CD14-positive monocyte (primary cell): ENCODE results near the gene MAML3. TPM values are rescaled to one million over a fixed set of nuclear protein-coding genes. Genes with fewer than 3 reads are reported as not detected.

Experiments used
- DNase-seq, 3 donors: peaks; one replicate each; pipeline ENCODE4 v3.0.0-alpha.2; 2011 to 2022
- H2AFZ ChIP-seq: 2 replicates; pipeline ENCODE4 v1.6.0; 2012; ENCODE audit warnings: mild to moderate bottlenecking, low read depth, low read length, inconsistent platforms; ENCODE audit not compliant: insufficient read depth, poor library complexity, severe bottlenecking
- H3K27ac ChIP-seq, 2 donors: 1 replicate in 1 of 2; 2 replicates in 1 of 2; pipeline ENCODE4 v1.5.1; 2012 to 2013; ENCODE audit warnings: low read length in 2 of 2, control low read depth in 1 of 2, inconsistent platforms in 1 of 2, low read depth in 1 of 2, mild to moderate bottlenecking in 1 of 2
- H3K27me3 ChIP-seq, 2 donors: one replicate each; pipeline versions ENCODE4 v1.6.0 to v1.6.1; 2011 to 2013; ENCODE audit warnings: low read length in 2 of 2; ENCODE audit not compliant: control insufficient read depth in 2 of 2, insufficient read depth in 2 of 2
- H3K36me3 ChIP-seq, 2 donors: replicated peaks in 1 of 2; 1 replicate in 1 of 2; 2 replicates in 1 of 2; pipeline versions ENCODE4 v1.5.1 to v1.6.1; 2012 to 2013; ENCODE audit warnings: low read length in 2 of 2, control low read depth in 1 of 2, inconsistent platforms in 1 of 2, mild to moderate bottlenecking in 1 of 2; ENCODE audit not compliant: insufficient read depth in 2 of 2, control insufficient read depth in 1 of 2
- H3K4me1 ChIP-seq, 2 donors: 1 replicate in 1 of 2; 2 replicates in 1 of 2; pipeline versions ENCODE4 v1.5.1 to v1.6.1; 2012 to 2013; ENCODE audit warnings: low read length in 2 of 2, control low read depth in 1 of 2, inconsistent platforms in 1 of 2, mild to moderate bottlenecking in 1 of 2, moderate library complexity in 1 of 2; ENCODE audit not compliant: insufficient read depth in 2 of 2, control insufficient read depth in 1 of 2
- H3K4me2 ChIP-seq: replicated peaks from 2 replicates; pipeline ENCODE3; 2012; ENCODE audit warnings: low read length, moderate library complexity, mild to moderate bottlenecking; ENCODE audit not compliant: poor library complexity, severe bottlenecking; ENCODE audit errors: extremely low read depth
- H3K4me3 ChIP-seq, 3 experiments: fragments of 200-600 bp in 1 of 3; sonication (generic) in 1 of 3; replicated peaks in 1 of 3; 1 replicate in 2 of 3; 2 replicates in 1 of 3; pipeline ENCODE4 v1.5.1; 2011 to 2013; ENCODE audit warnings: low read length in 3 of 3, mild to moderate bottlenecking in 3 of 3, control low read depth in 2 of 3, low read depth in 2 of 3, inconsistent platforms in 1 of 3, moderate library complexity in 1 of 3
- H3K79me2 ChIP-seq: 2 replicates; pipeline ENCODE4 v1.6.0; 2012; ENCODE audit warnings: mild to moderate bottlenecking, control low read depth, inconsistent platforms, low read length, moderate library complexity; ENCODE audit not compliant: insufficient read depth
- H3K9ac ChIP-seq: 2 replicates; pipeline ENCODE4 v1.6.0; 2017; ENCODE audit warnings: low read length, mild to moderate bottlenecking; ENCODE audit not compliant: insufficient read depth, poor library complexity, severe bottlenecking
- H3K9me3 ChIP-seq, 2 donors: replicated peaks in 1 of 2; 1 replicate in 1 of 2; 2 replicates in 1 of 2; pipeline versions ENCODE4 v1.5.1 to v1.6.1; 2012 to 2013; ENCODE audit warnings: low read length in 2 of 2, control low read depth in 1 of 2; ENCODE audit not compliant: control insufficient read depth in 1 of 2, insufficient read depth in 1 of 2
- H4K20me1 ChIP-seq: 2 replicates; pipeline ENCODE4 v1.6.0; 2012; ENCODE audit warnings: mild to moderate bottlenecking, low read length, control low read depth, moderate library complexity; ENCODE audit not compliant: insufficient read depth
- H3K27ac Mint-ChIP-seq, 7 donors: one replicate each; pipeline ENCODE4 v1.8.0; 2020; ENCODE audit warnings: mild to moderate bottlenecking in 7 of 7, mixed read lengths in 7 of 7, moderate library complexity in 6 of 7, inconsistent platforms in 2 of 7
- H3K27me3 Mint-ChIP-seq, 3 donors: one replicate each; pipeline ENCODE4 v1.8.0; 2021 to 2022; ENCODE audit warnings: low read depth in 3 of 3, mild to moderate bottlenecking in 3 of 3, mixed read lengths in 3 of 3, moderate library complexity in 3 of 3, inconsistent platforms in 1 of 3
- H3K36me3 Mint-ChIP-seq, 2 donors: one replicate each; pipeline ENCODE4 v1.8.0; 2020; ENCODE audit warnings: mixed read lengths in 2 of 2, inconsistent platforms in 1 of 2, mild to moderate bottlenecking in 1 of 2
- H3K4me1 Mint-ChIP-seq: one replicate; pipeline ENCODE4 v1.8.0; 2020; ENCODE audit warnings: mild to moderate bottlenecking, mixed read lengths
- H3K4me3 Mint-ChIP-seq, 2 donors: one replicate each; pipeline ENCODE4 v1.8.0; 2020; ENCODE audit warnings: mild to moderate bottlenecking in 2 of 2, mixed read lengths in 2 of 2, moderate library complexity in 1 of 2
- H3K9me3 Mint-ChIP-seq, 7 donors: one replicate each; pipeline ENCODE4 v1.8.0; 2020 to 2022; ENCODE audit warnings: mixed read lengths in 7 of 7, mild to moderate bottlenecking in 6 of 7, moderate library complexity in 6 of 7, inconsistent platforms in 2 of 7
- CTCF ChIP-seq: fragments of 200-600 bp; IDR thresholded peaks from one replicate; pipeline ENCODE4 v1.8.0; 2022; ENCODE audit warnings: antibody characterized with exemption, mild to moderate bottlenecking
- WGBS: methylation state at CpG from one replicate; pipeline ENCODE4 v1.1.5; 2013; ENCODE audit warnings: missing lambda C conversion rate; ENCODE audit not compliant: insufficient coverage; 5-methylcytosine and 5-hydroxymethylcytosine counted together
- intact Hi-C, 2 donors: fragments of 100-400 bp; cut with micrococcal nuclease; formaldehyde crosslinking; loops; one replicate each; pipeline versions ENCODE4 v1.15.0 to v1.15.1; 2023
- polyA plus RNA-seq, 3 donors: library from polyadenylated mRNA; depleted of rRNA in 1 of 3; unstranded in 2 of 3; stranded (reverse) in 1 of 3; fragments of 300-500 nt in 2 of 3; fragments of >200 nt in 1 of 3; fragmentation: Illumina TruSeq in 2 of 3; gene quantifications; 1 replicate in 2 of 3; 2 replicates in 1 of 3; pipeline ENCODE4 v1.2.3, GENCODE V29; 2012 to 2021

MAML3 gene
- polyA plus RNA-seq, 3 donors, result 1.5 to 6.5 (median 2.3) TPM

GRCh38 chr4:139774759-139775487 is 379.1 kb downstream of the MAML3 start:
- Histone ChIP-seq H3K27me3 (no peaks in the 10 kb centered on the region), H3K79me2 (no peaks in the 10 kb centered on the region), H3K4me3 (no peak overlapping the region), H3K9ac (no peak overlapping the region), H3K27ac (no peak overlapping the region), H2AFZ (no peak overlapping the region), H3K4me1 (no peaks in the 10 kb centered on the region), H3K36me3 (no peaks in the 10 kb centered on the region), H3K9me3 (no peaks in the 10 kb centered on the region), H3K4me2 (no peak overlapping the region), H4K20me1 (peaks cover 10% of the 10 kb centered on the region)
- Mint-ChIP-seq H3K4me3 (no peak overlapping the region), H3K9me3 (no peaks in the 10 kb centered on the region), H3K36me3 (peaks cover 3 to 7% of the 10 kb centered on the region in 2 donors), H3K27ac (no peak overlapping the region), H3K4me1 (no peaks in the 10 kb centered on the region), H3K27me3 (peaks cover 0 to 1% (median 1%) of the 10 kb centered on the region in 3 donors)
- TF ChIP-seq CTCF, result no peak
- no peak for DNase-seq
- intact Hi-C loops, result no loop called here
- 100% methylated on average over 1 of the region's 6 CpGs for WGBS

- H3K27me3 ChIP-seq, result no peaks in the 10 kb centered on the region
- no peak overlapping the region for H3K4me2 ChIP-seq
- Mint-ChIP-seq H3K4me3 (no peak overlapping the region), H3K4me1 (peaks cover 3% of the 10 kb centered on the region), H3K27ac (peak overlapping the region in 1 of 7 donors; percentile 79), H3K9me3 (no peaks in the 10 kb centered on the region), H3K36me3 (peaks cover 3 to 7% of the 10 kb centered on the region in 2 donors), H3K27me3 (peaks cover 1% of the 10 kb centered on the region in 3 donors)
- no peak for TF ChIP-seq CTCF
- intact Hi-C loops, result no loop called here
- H3K9ac ChIP-seq, result no peak overlapping the region
- no peak overlapping the region for H2AFZ ChIP-seq
- H3K36me3 ChIP-seq, result no peaks in the 10 kb centered on the region
- H3K4me1 ChIP-seq, result no peaks in the 10 kb centered on the region
- no peaks in the 10 kb centered on the region for H3K9me3 ChIP-seq
- H4K20me1 ChIP-seq, result peaks cover 10% of the 10 kb centered on the region
- DNase-seq, result no peak
- 98% methylated on average over 4 of the region's 6 CpGs for WGBS
- H3K4me3 ChIP-seq, result no peak overlapping the region
- no peaks in the 10 kb centered on the region for H3K79me2 ChIP-seq
- no peak overlapping the region for H3K27ac ChIP-seq
Observed at GRCh38 chr4:139773560-139774318, 380.2 kb downstream of the MAML3 start.
